PC-9 (cell line): ENCODE data around the gene GRM7. TPM values are rescaled to one million over a fixed set of nuclear protein-coding genes. Genes with fewer than 3 reads are reported as not detected.

Source experiments
- BruUV-seq: library from RNA; stranded (reverse); fragments of 400-500 nt; replicated peaks from 2 replicates; lab custom pipeline; 2021; lab: Mats Ljungman, UMichigan
- CTCF ChIA-PET: fragments of 300-600 bp; sonication (Branson Sonifier 250); formaldehyde crosslinking; loops from one replicate; lab custom pipeline; 2022; ENCODE audit warnings: antibody characterized with exemption; lab: Charles Lee
- POLR2A ChIA-PET: fragments of 300-600 bp; sonication (Branson Sonifier 250); formaldehyde crosslinking; loops from one replicate; lab custom pipeline; 2022; ENCODE audit warnings: antibody characterized with exemption; ENCODE audit not compliant: unreplicated experiment; lab: Charles Lee
- DNase-seq, 2 experiments: peaks; one replicate each; pipeline versions ENCODE4 v3.0.0 to v3.0.0-alpha.2; 2015 to 2022; ENCODE audit warnings: mixed read lengths in 1 of 2
- H2AFZ ChIP-seq: fragments of 200-600 bp; sonication (generic); 2 replicates; pipeline ENCODE4 v1.8.1; 2017; ENCODE audit warnings: antibody characterized with exemption
- H3F3A ChIP-seq: fragments of 200-600 bp; sonication (generic); 2 replicates; pipeline ENCODE4 v1.8.1; 2017; ENCODE audit warnings: antibody characterized with exemption, mild to moderate bottlenecking, low read depth; ENCODE audit not compliant: insufficient read depth
- H3K27ac ChIP-seq: fragments of 200-600 bp; sonication (generic); 2 replicates; pipeline ENCODE4 v1.6.1; 2016; ENCODE audit warnings: mixed run types
- H3K27me3 ChIP-seq: fragments of 200-600 bp; sonication (generic); 2 replicates; pipeline ENCODE4 v1.6.1; 2016; ENCODE audit warnings: low read depth, mixed run types; ENCODE audit not compliant: insufficient read depth
- H3K36me3 ChIP-seq: fragments of 200-600 bp; sonication (generic); 2 replicates; pipeline ENCODE4 v1.6.1; 2016; ENCODE audit warnings: low read depth, mixed run types
- H3K4me1 ChIP-seq: fragments of 200-600 bp; sonication (generic); replicated peaks from 2 replicates; pipeline ENCODE4 v1.6.1; 2016; ENCODE audit warnings: mixed run types; ENCODE audit not compliant: insufficient read depth
- H3K4me2 ChIP-seq: fragments of 200-600 bp; sonication (generic); 2 replicates; pipeline ENCODE4 v1.6.1; 2017; ENCODE audit warnings: mixed run types
- H3K4me3 ChIP-seq: fragments of 200-600 bp; sonication (generic); 2 replicates; pipeline ENCODE4 v1.6.1; 2016; ENCODE audit warnings: mixed run types
- H3K79me2 ChIP-seq: fragments of 200-600 bp; sonication (generic); 2 replicates; pipeline ENCODE4 v1.6.1; 2017; ENCODE audit warnings: low read depth, mixed run types
- H3K9me2 ChIP-seq: fragments of 200-600 bp; sonication (generic); 2 replicates; pipeline ENCODE4 v1.8.1; 2017; ENCODE audit warnings: mild to moderate bottlenecking; ENCODE audit not compliant: insufficient read depth
- H3K9me3 ChIP-seq: fragments of 200-600 bp; sonication (generic); 2 replicates; pipeline ENCODE4 v1.8.1; 2016; ENCODE audit warnings: low read depth; ENCODE audit not compliant: insufficient read depth
- H4K20me1 ChIP-seq: fragments of 200-600 bp; sonication (generic); 2 replicates; pipeline ENCODE4 v1.8.1; 2017; ENCODE audit not compliant: insufficient read depth
- CTCF ChIP-seq: fragments of 200-600 bp; sonication (generic); conservative IDR thresholded peaks from 2 replicates; pipeline ENCODE4 v1.6.1; 2017; ENCODE audit warnings: mixed run types, antibody characterized with exemption, mild to moderate bottlenecking, moderate library complexity
- EZH2 ChIP-seq: fragments of 200-600 bp; sonication (generic); IDR thresholded peaks from 2 replicates; pipeline ENCODE4 v1.8.0; 2017; ENCODE audit warnings: antibody characterized with exemption, low read depth
- intact Hi-C: fragments of 100-400 bp; cut with micrococcal nuclease; formaldehyde crosslinking; loops from one replicate; pipeline ENCODE4 v1.10.0; 2022; ENCODE audit not compliant: unreplicated experiment
- total RNA-seq: library from RNA; stranded (reverse); gene quantifications from 2 replicates; pipeline ENCODE4 v1.2.3, GENCODE V29; 2021

Gene GRM7
- total RNA-seq, 1 experiment from 2014 or later: not detected

GRCh38 chr3:7382293-7383010 lies 521.5 kb downstream of the GRM7 start:
- Histone ChIP-seq H3K9me2 (no peaks in the 10 kb centered on the region), H3K79me2 (no peaks in the 10 kb centered on the region), H3K9me3 (no peaks in the 10 kb centered on the region), H3F3A (no peaks in the 10 kb centered on the region), H3K4me3 (no peak overlapping the region), H3K4me1 (no peaks in the 10 kb centered on the region), H3K36me3 (no peaks in the 10 kb centered on the region), H3K27ac (no peak overlapping the region), H3K4me2 (no peak overlapping the region), H4K20me1 (no peaks in the 10 kb centered on the region), H2AFZ (no peak overlapping the region), H3K27me3 (no peaks in the 10 kb centered on the region)
- ChIA-PET CTCF (no interaction called here), POLR2A (no interaction called here)
- BruUV-seq: no TSS peak
- intact Hi-C loops: no loop called here
- no peak for TF ChIP-seq EZH2
- TF ChIP-seq CTCF: no peak
- no peak for DNase-seq

GRCh38 chr3:7385635-7386034 lies 524.7 kb downstream of the GRM7 start:
- no TSS peak for BruUV-seq
- Histone ChIP-seq H2AFZ (no peak overlapping the region), H4K20me1 (no peaks in the 10 kb centered on the region), H3K4me3 (no peak overlapping the region), H3K79me2 (no peaks in the 10 kb centered on the region), H3K27me3 (no peaks in the 10 kb centered on the region), H3K27ac (no peak overlapping the region), H3K4me2 (no peak overlapping the region), H3K9me3 (no peaks in the 10 kb centered on the region), H3F3A (no peaks in the 10 kb centered on the region), H3K36me3 (no peaks in the 10 kb centered on the region), H3K4me1 (no peaks in the 10 kb centered on the region), H3K9me2 (no peaks in the 10 kb centered on the region)
- CTCF ChIA-PET: no interaction called here
- DNase-seq: no peak
- TF ChIP-seq EZH2 (no peak), CTCF (no peak)
- intact Hi-C loops: no loop called here
- POLR2A ChIA-PET: no interaction called here

- Histone ChIP-seq H3K36me3 (no peaks in the 10 kb centered on the region), H2AFZ (no peak overlapping the region), H4K20me1 (no peaks in the 10 kb centered on the region), H3K4me1 (no peaks in the 10 kb centered on the region), H3F3A (no peaks in the 10 kb centered on the region), H3K4me3 (no peak overlapping the region), H3K79me2 (no peaks in the 10 kb centered on the region), H3K9me2 (no peaks in the 10 kb centered on the region), H3K4me2 (no peak overlapping the region), H3K27ac (no peak overlapping the region), H3K9me3 (no peaks in the 10 kb centered on the region), H3K27me3 (no peaks in the 10 kb centered on the region)
- POLR2A ChIA-PET: no interaction called here
- no TSS peak for BruUV-seq
- CTCF ChIA-PET: no interaction called here
- intact Hi-C loops: no loop called here
- no peak for DNase-seq
- TF ChIP-seq EZH2: no peak
- no peak for TF ChIP-seq CTCF
Measured at GRCh38 chr3:7388026-7388425, 527.1 kb downstream of the GRM7 start.
